Testis (tissue), 3 donors: Measurements from ENCODE around the gene WDR18. TPM values are rescaled to one million over a fixed set of nuclear protein-coding genes. Genes with fewer than 3 reads are reported as not detected.

Experiments
- DNase-seq: peaks from one replicate; pipeline ENCODE4 v3.0.0-alpha.2; 2019
- H3K27ac ChIP-seq, 2 donors: fragments of 200-600 bp; sonication (generic); one replicate each; pipeline ENCODE4 v1.5.1; 2019
- H3K27me3 ChIP-seq: fragments of 200-600 bp; sonication (generic); one replicate; pipeline ENCODE4 v1.5.1; 2019
- H3K36me3 ChIP-seq: fragments of 200-600 bp; sonication (generic); one replicate; pipeline ENCODE4 v1.5.1; 2017; ENCODE audit warnings: low read depth; ENCODE audit errors: missing control alignments
- H3K4me1 ChIP-seq: fragments of 200-600 bp; sonication (generic); one replicate; pipeline ENCODE4 v1.5.1; 2019
- H3K4me3 ChIP-seq, 2 donors: fragments of 200-600 bp; sonication (generic); one replicate each; pipeline ENCODE4 v1.5.1; 2017 to 2019
- H3K9me3 ChIP-seq: fragments of 200-600 bp; sonication (generic); one replicate; pipeline ENCODE4 v1.5.1; 2017
- POLR2A ChIP-seq: fragments of 450-650 bp; IDR thresholded peaks from one replicate; pipeline ENCODE4 v1.6.1; 2017; ENCODE audit warnings: antibody characterized with exemption, mild to moderate bottlenecking, moderate library complexity
- WGBS, 2 donors: methylation state at CpG; one replicate each; pipeline ENCODE4 v1.1.5; 2018; 5-methylcytosine and 5-hydroxymethylcytosine counted together
- intact Hi-C: fragments of 100-400 bp; cut with DNase I; formaldehyde crosslinking; loops from one replicate; pipeline ENCODE4 v1.15.1; 2023; ENCODE audit warnings: low total_unique reads
- polyA plus RNA-seq: library from polyadenylated mRNA; stranded (reverse); fragments of 350-450 nt; fragmentation: Illumina TruSeq; extraction: RNeasy Lipid Tissue Mini Kit (QIAGEN cat#74804); gene quantifications from one replicate; pipeline ENCODE4 v1.2.3, GENCODE V29; 2014; ENCODE audit warnings: low read depth, low replicate concordance; ENCODE audit not compliant: insufficient read depth
- total RNA-seq, 2 donors: library from RNA; depleted of rRNA; stranded (reverse); fragments of >200 nt; gene quantifications; one replicate each; pipeline ENCODE4 v1.2.3, GENCODE V29; 2016
- TF ChIP-seq, protein P1 (sequence below), 3 experiments: fragments of 450-650 bp in 2 of 3; fragments of 200-600 bp in 1 of 3; sonication (generic) in 1 of 3; IDR thresholded peaks; one replicate each; pipeline ENCODE4 v1.5.1; 2016 to 2019; ENCODE audit warnings: antibody characterized with exemption in 3 of 3, mild to moderate bottlenecking in 2 of 3, moderate library complexity in 1 of 3

WDR18 gene
- total and polyA plus RNA-seq, 3 donors from 2014 or later, result 38.7 to 108 (median 70.9) TPM

DNA sequence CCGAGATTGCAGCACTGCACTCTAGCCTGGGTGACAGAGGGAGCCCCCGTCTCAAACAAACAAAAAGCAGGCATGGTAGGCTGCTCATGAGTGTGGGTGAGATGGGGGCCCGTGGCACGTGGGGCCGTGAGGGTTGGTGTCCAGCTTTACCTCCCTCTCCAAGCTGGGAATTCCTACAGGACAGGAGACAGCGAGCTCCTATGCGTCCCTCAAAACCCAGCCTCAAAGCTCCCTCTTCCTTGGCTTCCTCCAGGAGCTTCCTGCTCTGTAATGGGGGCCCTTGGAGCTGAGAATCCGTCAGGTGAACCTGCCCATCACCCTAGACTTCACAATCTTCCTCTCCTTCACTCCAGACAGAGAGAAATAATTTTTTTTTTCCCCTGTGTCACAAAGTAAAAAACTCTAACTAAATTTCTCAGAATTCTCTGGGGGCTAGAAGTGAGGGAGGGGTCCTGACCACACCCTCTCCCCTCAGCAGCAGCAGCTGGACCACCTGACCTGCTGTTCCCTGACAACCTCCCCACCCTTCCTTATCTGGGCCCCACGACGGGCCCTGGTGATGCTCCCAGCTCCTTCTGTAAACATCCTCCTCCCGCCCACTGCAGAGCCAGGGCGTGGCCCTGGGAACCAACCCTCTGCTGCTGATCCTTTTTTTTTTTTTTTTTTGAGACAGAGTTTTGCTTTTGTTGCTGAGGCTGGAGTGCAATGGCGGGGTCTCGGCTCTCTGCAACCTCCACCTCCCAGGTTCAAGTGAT, 22.1 kb upstream of the WDR18 start:
- H3K36me3 ChIP-seq, result no peaks in the 10 kb centered on the region
- DNase-seq, result no peak
- intact Hi-C loops, result no loop called here

GRCh38 chr19:962683-963400, 21.3 kb upstream of the WDR18 start:
- Histone ChIP-seq H3K4me1 (no peaks in the 10 kb centered on the region), H3K27me3 (no peaks in the 10 kb centered on the region), H3K4me3 (no peak overlapping the region), H3K36me3 (no peaks in the 10 kb centered on the region), H3K9me3 (no peaks in the 10 kb centered on the region), H3K27ac (no peak overlapping the region)
- no peak for DNase-seq
- intact Hi-C loops, result no loop called here
- 89 to 93% methylated on average over 14 to 31 of the region's 31 CpGs for WGBS, 2 donors
- TF ChIP-seq, protein P1, sequence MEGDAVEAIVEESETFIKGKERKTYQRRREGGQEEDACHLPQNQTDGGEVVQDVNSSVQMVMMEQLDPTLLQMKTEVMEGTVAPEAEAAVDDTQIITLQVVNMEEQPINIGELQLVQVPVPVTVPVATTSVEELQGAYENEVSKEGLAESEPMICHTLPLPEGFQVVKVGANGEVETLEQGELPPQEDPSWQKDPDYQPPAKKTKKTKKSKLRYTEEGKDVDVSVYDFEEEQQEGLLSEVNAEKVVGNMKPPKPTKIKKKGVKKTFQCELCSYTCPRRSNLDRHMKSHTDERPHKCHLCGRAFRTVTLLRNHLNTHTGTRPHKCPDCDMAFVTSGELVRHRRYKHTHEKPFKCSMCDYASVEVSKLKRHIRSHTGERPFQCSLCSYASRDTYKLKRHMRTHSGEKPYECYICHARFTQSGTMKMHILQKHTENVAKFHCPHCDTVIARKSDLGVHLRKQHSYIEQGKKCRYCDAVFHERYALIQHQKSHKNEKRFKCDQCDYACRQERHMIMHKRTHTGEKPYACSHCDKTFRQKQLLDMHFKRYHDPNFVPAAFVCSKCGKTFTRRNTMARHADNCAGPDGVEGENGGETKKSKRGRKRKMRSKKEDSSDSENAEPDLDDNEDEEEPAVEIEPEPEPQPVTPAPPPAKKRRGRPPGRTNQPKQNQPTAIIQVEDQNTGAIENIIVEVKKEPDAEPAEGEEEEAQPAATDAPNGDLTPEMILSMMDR (IDR thresholded peaks at IDR 0.05), result no peak
- no peak for TF ChIP-seq POLR2A

More for the DNA sequence above, 22.1 kb upstream of the WDR18 start:
- WGBS, 2 donors, result 77 to 78% methylated on average over 12 to 14 of the region's 14 CpGs
- no peak overlapping the region for H3K4me3 ChIP-seq
- TF ChIP-seq, protein P1 (IDR thresholded peaks at IDR 0.05), result no peak
- TF ChIP-seq POLR2A, result no peak
- H3K4me1 ChIP-seq, result no peaks in the 10 kb centered on the region
- no peaks in the 10 kb centered on the region for H3K9me3 ChIP-seq
- no peak overlapping the region for H3K27ac ChIP-seq
- H3K27me3 ChIP-seq, result no peaks in the 10 kb centered on the region

GRCh38 chr19:963486-963951, 20.6 kb upstream of the WDR18 start:
- H3K27me3 ChIP-seq, result no peaks in the 10 kb centered on the region
- no peak overlapping the region for H3K4me3 ChIP-seq
- no peaks in the 10 kb centered on the region for H3K4me1 ChIP-seq
- intact Hi-C loops, result no loop called here
- H3K36me3 ChIP-seq, result no peaks in the 10 kb centered on the region
- H3K27ac ChIP-seq, result no peak overlapping the region
- no peak for DNase-seq
- TF ChIP-seq POLR2A, result no peak
- TF ChIP-seq, protein P1 (IDR thresholded peaks at IDR 0.05), result no peak
- H3K9me3 ChIP-seq, result no peaks in the 10 kb centered on the region
- 88 to 92% methylated on average over 7 to 10 of the region's 11 CpGs for WGBS, 2 donors

DNA sequence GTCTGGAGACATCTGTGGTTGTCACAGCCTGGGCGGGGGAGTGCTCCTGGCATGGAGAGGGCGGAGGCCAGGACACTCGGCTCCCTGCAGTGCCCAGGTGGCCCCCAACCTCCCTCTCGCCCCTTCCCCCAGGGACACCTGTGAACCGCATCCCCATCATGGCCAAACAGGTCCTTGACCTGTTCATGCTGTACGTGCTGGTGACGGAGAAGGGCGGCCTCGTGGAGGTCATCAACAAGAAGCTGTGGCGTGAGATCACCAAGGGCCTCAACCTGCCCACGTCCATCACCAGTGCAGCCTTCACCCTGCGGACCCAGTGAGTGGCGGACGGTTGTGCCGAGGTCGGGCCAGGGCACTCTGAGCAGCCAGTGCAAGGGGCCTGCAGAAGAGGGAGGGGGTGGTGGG, 20.0 kb upstream of the WDR18 start:
- TF ChIP-seq, protein P1 (IDR thresholded peaks at IDR 0.05), result no peak
- no peak for TF ChIP-seq POLR2A
- Histone ChIP-seq H3K27ac (no peak overlapping the region), H3K36me3 (no peaks in the 10 kb centered on the region), H3K4me1 (no peaks in the 10 kb centered on the region), H3K27me3 (no peaks in the 10 kb centered on the region), H3K9me3 (no peaks in the 10 kb centered on the region), H3K4me3 (no peak overlapping the region)
- no peak for DNase-seq
- intact Hi-C loops, result no loop called here
- 92 to 100% methylated on average over 1 to 16 of the region's 16 CpGs for WGBS, 2 donors
